HCT116 (cell line): ENCODE results near the gene PAX5. TPM values are rescaled to one million over a fixed set of nuclear protein-coding genes. Genes with fewer than 3 reads are reported as not detected.

Source experiments
- ATAC-seq: fragments of 200-7000 bp; cut with Tn5 transposase; 2 replicates; pipeline ENCODE4 v1.9.1; 2020; ENCODE audit warnings: mild to moderate bottlenecking, moderate library complexity
- BruUV-seq: library from RNA; stranded (reverse); fragments of 400-500 nt; replicated peaks from 2 replicates; lab custom pipeline; 2021; lab: Mats Ljungman, UMichigan
- CTCF ChIA-PET: fragments of 300-600 bp; sonication (Branson Sonifier 250); formaldehyde crosslinking; loops from one replicate; lab custom pipeline; 2021; ENCODE audit warnings: antibody characterized with exemption; lab: Charles Lee
- POLR2A ChIA-PET: fragments of 300-600, 350-600 bp; sonication (Branson Sonifier 250); formaldehyde crosslinking; loops from one replicate; lab custom pipeline; 2021; ENCODE audit warnings: antibody characterized with exemption; lab: Charles Lee
- RAD21 ChIA-PET, 2 experiments: fragments of 300-600 bp; sonication (Branson Sonifier 250); formaldehyde crosslinking; loops; one replicate each; lab custom pipeline; 2023; ENCODE audit warnings: low total read pairs in 2 of 2; ENCODE audit not compliant: uncharacterized antibody in 2 of 2, unreplicated experiment in 2 of 2, low non-redundant PET in 1 of 2; lab: Charles Lee
- DNase-seq: peaks from one replicate; pipeline ENCODE4 v3.0.0-alpha.2; 2010; ENCODE audit warnings: low read depth, low spot score
- H2AFZ ChIP-seq: fragments of 200-600 bp; shearing (Covaris generic), sonication (generic); 2 replicates; pipeline ENCODE4 v1.6.1; 2017; ENCODE audit warnings: low read depth, mixed run types, mixed read lengths, antibody characterized with exemption, low read length; ENCODE audit not compliant: poor library complexity, severe bottlenecking
- H3K27ac ChIP-seq: 2 replicates; pipeline ENCODE4 v1.5.1; 2012; ENCODE audit warnings: low read depth, low read length
- H3K27me3 ChIP-seq: fragments of 200-600 bp; sonication (generic); 2 replicates; pipeline ENCODE4 v1.6.1; 2016; ENCODE audit warnings: mixed run types, low read length, mixed read lengths; ENCODE audit not compliant: insufficient read depth
- H3K36me3 ChIP-seq, 2 experiments: fragments of 200-500 bp in 1 of 2; fragments of 200-600 bp in 1 of 2; sonication (Bioruptor generic) in 1 of 2; sonication (generic) in 1 of 2; 2 replicates each; pipeline versions ENCODE4 v1.5.1 to v1.6.1; 2014 to 2016; ENCODE audit warnings: low read length in 2 of 2, inconsistent platforms in 1 of 2, mixed read lengths in 1 of 2, mixed run types in 1 of 2; ENCODE audit not compliant: insufficient read depth in 2 of 2, control insufficient read depth in 1 of 2
- H3K4me1 ChIP-seq, 2 experiments: fragments of 200-600 bp in 1 of 2; sonication (generic) in 1 of 2; 2 replicates each; pipeline versions ENCODE4 v1.5.1 to v1.6.1; 2012 to 2017; ENCODE audit warnings: low read length in 2 of 2, inconsistent platforms in 1 of 2, mild to moderate bottlenecking in 1 of 2, mixed read lengths in 1 of 2, mixed run types in 1 of 2, moderate library complexity in 1 of 2; ENCODE audit not compliant: insufficient read depth in 2 of 2, control insufficient read depth in 1 of 2
- H3K4me2 ChIP-seq: fragments of 200-600 bp; sonication (generic); 2 replicates; pipeline ENCODE4 v1.6.1; 2017; ENCODE audit warnings: mixed run types, low read length, mixed read lengths
- H3K4me3 ChIP-seq, 2 experiments: fragments of 200-600 bp in 1 of 2; sonication (generic) in 1 of 2; replicated peaks in 1 of 2; 2 replicates each; pipeline ENCODE4 v1.5.1; 2011 to 2016; ENCODE audit warnings: low read length in 2 of 2, control low read depth in 1 of 2, low read depth in 1 of 2, mild to moderate bottlenecking in 1 of 2, mixed read lengths in 1 of 2, mixed run types in 1 of 2
- H3K79me2 ChIP-seq: fragments of 200-600 bp; sonication (generic); 2 replicates; pipeline ENCODE4 v1.6.1; 2017; ENCODE audit warnings: mild to moderate bottlenecking, mixed run types, low read length, moderate library complexity, mixed read lengths; ENCODE audit not compliant: insufficient read depth
- H3K9ac ChIP-seq: fragments of 200-600 bp; sonication (generic); 2 replicates; pipeline ENCODE4 v1.6.1; 2016; ENCODE audit warnings: low read length, mixed read lengths
- H3K9me2 ChIP-seq: fragments of 200-600 bp; sonication (generic), shearing (Covaris generic); 2 replicates; pipeline ENCODE4 v1.6.1; 2017; ENCODE audit warnings: mixed run types, mild to moderate bottlenecking, moderate library complexity; ENCODE audit not compliant: insufficient read depth
- H3K9me3 ChIP-seq, 2 experiments: fragments of 200-500 bp in 1 of 2; fragments of 200-600 bp in 1 of 2; sonication (Bioruptor generic) in 1 of 2; sonication (generic) in 1 of 2; 2 replicates each; pipeline ENCODE4 v1.6.1; 2014 to 2017; ENCODE audit warnings: low read length in 2 of 2, mixed read lengths in 2 of 2, inconsistent platforms in 1 of 2, low read depth in 1 of 2, mild to moderate bottlenecking in 1 of 2, mixed run types in 1 of 2, moderate library complexity in 1 of 2; ENCODE audit not compliant: control insufficient read depth in 1 of 2, insufficient read depth in 1 of 2
- H4K20me1 ChIP-seq: fragments of 200-600 bp; sonication (generic), shearing (Covaris generic); 2 replicates; pipeline ENCODE4 v1.6.1; 2017; ENCODE audit warnings: mixed run types, mild to moderate bottlenecking, moderate library complexity; ENCODE audit not compliant: insufficient read depth
- CEBPB ChIP-seq: IDR thresholded peaks from 2 replicates; pipeline ENCODE4 v1.6.1; 2012; ENCODE audit warnings: low read depth
- CTCF ChIP-seq, 3 experiments: fragments of 200-600 bp in 1 of 3; sonication (generic) in 1 of 3; IDR thresholded peaks in 2 of 3; conservative IDR thresholded peaks in 1 of 3; 2 replicates each; pipeline ENCODE4 v1.5.1; 2012 to 2017; ENCODE audit warnings: low read depth in 2 of 3, low read length in 2 of 3, antibody characterized with exemption in 1 of 3, borderline replicate concordance in 1 of 3, control low read depth in 1 of 3, mild to moderate bottlenecking in 1 of 3, mixed read lengths in 1 of 3, mixed run types in 1 of 3, moderate library complexity in 1 of 3; ENCODE audit not compliant: insufficient read depth in 1 of 3
- EZH2 ChIP-seq: fragments of 200-600 bp; sonication (generic); IDR thresholded peaks from 2 replicates; pipeline ENCODE4 v1.6.1; 2017; ENCODE audit warnings: antibody characterized with exemption, mixed run types
- SIN3A ChIP-seq: IDR thresholded peaks from 2 replicates; pipeline ENCODE4 v1.6.1; 2012; ENCODE audit warnings: low read depth
- YY1 ChIP-seq: IDR thresholded peaks from 2 replicates; pipeline ENCODE4 v1.6.1; 2011; ENCODE audit warnings: low read length, low read depth, moderate library complexity, mild to moderate bottlenecking; ENCODE audit not compliant: insufficient replicate concordance; ENCODE audit errors: extremely low read depth
- ZBTB33 ChIP-seq: IDR thresholded peaks from 2 replicates; pipeline ENCODE4 v1.6.1; 2011; ENCODE audit warnings: mild to moderate bottlenecking, low read length, moderate library complexity; ENCODE audit not compliant: insufficient replicate concordance; ENCODE audit errors: extremely low read depth
- ZFX ChIP-seq: fragments of 450-650 bp; IDR thresholded peaks from 2 replicates; pipeline ENCODE4 v1.6.1; 2017
- ZNF274 ChIP-seq: fragments of 200-500 bp; sonication (Bioruptor generic); IDR thresholded peaks from 2 replicates; pipeline ENCODE4 v1.6.1; 2014; ENCODE audit warnings: mild to moderate bottlenecking, low read depth, low read length, inconsistent platforms
- intact Hi-C: fragments of 100-400 bp; cut with micrococcal nuclease; formaldehyde crosslinking; loops from 2 replicates; pipeline ENCODE4 v1.10.0; 2022
- total RNA-seq: library from RNA; stranded (reverse); gene quantifications from one replicate; pipeline ENCODE4 v1.2.1, GENCODE V29; 2021; ENCODE audit not compliant: unreplicated experiment
- TF ChIP-seq, protein P1 (sequence below): IDR thresholded peaks from 2 replicates; pipeline ENCODE4 v1.6.1; 2012

PAX5 gene
- total RNA-seq, 1 experiment from 2014 or later = 0.17 TPM

- TF ChIP-seq ZBTB33 (no peak), CTCF (IDR thresholded peaks at IDR 0.05 in 2 of 3, conservative IDR thresholded peaks at IDR 0.05 in 1 of 3; ENCODE audit: borderline replicate concordance in 1 of 3, insufficient read depth in 1 of 3, low read depth in 2 of 3, low read length in 2 of 3) (no peak), SIN3A (no peak), ZNF274 (no peak), ZFX (no peak)
- TF ChIP-seq, protein P1, sequence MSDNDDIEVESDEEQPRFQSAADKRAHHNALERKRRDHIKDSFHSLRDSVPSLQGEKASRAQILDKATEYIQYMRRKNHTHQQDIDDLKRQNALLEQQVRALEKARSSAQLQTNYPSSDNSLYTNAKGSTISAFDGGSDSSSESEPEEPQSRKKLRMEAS = no peak
These were observed 208.9 kb downstream of the PAX5 start (continued) for GRCh38 chr9:36825179-36825578.

GRCh38 chr9:36823934-36824333, 210.1 kb downstream of the PAX5 start:
- no peak overlapping the region for H2AFZ ChIP-seq
- no peak overlapping the region for H3K9ac ChIP-seq
- H3K79me2 ChIP-seq = no peaks in the 10 kb centered on the region
- H4K20me1 ChIP-seq = no peaks in the 10 kb centered on the region
- no peak for DNase-seq
- POLR2A ChIA-PET = no interaction called here
- no peak overlapping the region for H3K4me3 ChIP-seq
- intact Hi-C loops = no loop called here
- no peaks in the 10 kb centered on the region for H3K36me3 ChIP-seq
- RAD21 ChIA-PET = no interaction called here
- no peaks in the 10 kb centered on the region for H3K9me3 ChIP-seq
- BruUV-seq = no TSS peak
- H3K9me2 ChIP-seq = no peaks in the 10 kb centered on the region
- H3K4me1 ChIP-seq = no peaks in the 10 kb centered on the region
- CTCF ChIA-PET = no interaction called here
- no peak for ATAC-seq
- no peak overlapping the region for H3K27ac ChIP-seq
- TF ChIP-seq YY1 = no peak
- no peak for TF ChIP-seq ZFX
- TF ChIP-seq, protein P1 = no peak
- no peak for TF ChIP-seq EZH2
- TF ChIP-seq SIN3A = no peak
- no peak for TF ChIP-seq CEBPB
- H3K4me2 ChIP-seq = no peak overlapping the region
- no peaks in the 10 kb centered on the region; the same call in 1 of the 2 replicates for H3K27me3 ChIP-seq
